ENCODE measurements around the gene RNF133.

DNA sequence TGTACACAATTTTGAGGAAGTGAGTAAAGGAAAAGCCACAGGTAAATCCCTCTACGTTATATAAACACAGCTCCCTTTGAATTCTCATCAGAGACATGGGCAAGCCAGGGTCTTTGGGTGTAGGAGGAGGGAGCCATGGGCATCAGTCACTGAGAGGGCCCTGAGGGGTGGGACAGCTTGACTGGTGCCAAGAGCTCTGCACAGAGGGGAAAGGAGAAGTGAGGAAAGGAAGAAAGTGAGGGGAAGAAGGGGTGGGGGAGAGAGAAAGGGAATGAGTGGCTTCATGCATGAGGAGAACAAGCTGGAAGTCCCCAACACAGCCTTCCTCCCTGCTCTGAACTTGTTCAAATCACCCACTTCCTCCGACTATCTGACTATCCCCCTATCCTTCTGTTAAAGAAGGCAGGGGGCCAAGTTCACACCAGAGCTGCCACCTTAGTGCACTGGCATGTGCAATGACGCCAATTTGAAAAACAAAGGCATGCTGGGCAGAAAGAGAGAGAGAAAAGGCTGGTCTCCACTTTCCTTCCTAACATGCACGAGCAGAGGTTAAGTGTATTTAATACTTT is 20.2 kb upstream of the RNF133 start:
- TF ChIP-seq, protein P1, sequence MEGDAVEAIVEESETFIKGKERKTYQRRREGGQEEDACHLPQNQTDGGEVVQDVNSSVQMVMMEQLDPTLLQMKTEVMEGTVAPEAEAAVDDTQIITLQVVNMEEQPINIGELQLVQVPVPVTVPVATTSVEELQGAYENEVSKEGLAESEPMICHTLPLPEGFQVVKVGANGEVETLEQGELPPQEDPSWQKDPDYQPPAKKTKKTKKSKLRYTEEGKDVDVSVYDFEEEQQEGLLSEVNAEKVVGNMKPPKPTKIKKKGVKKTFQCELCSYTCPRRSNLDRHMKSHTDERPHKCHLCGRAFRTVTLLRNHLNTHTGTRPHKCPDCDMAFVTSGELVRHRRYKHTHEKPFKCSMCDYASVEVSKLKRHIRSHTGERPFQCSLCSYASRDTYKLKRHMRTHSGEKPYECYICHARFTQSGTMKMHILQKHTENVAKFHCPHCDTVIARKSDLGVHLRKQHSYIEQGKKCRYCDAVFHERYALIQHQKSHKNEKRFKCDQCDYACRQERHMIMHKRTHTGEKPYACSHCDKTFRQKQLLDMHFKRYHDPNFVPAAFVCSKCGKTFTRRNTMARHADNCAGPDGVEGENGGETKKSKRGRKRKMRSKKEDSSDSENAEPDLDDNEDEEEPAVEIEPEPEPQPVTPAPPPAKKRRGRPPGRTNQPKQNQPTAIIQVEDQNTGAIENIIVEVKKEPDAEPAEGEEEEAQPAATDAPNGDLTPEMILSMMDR (IDR thresholded peaks at IDR 0.05): no peak
- TF ChIP-seq POLR2A (IDR thresholded peaks at IDR 0.05): no peak
